Stomach smooth muscle (tissue), 2 donors: Measurements from ENCODE around the gene USP21.

Experiments
- H3K27ac ChIP-seq: one replicate; pipeline ENCODE4 v1.7.0; 2013; ENCODE audit warnings: mild to moderate bottlenecking, low read length, inconsistent platforms
- H3K27me3 ChIP-seq, 2 donors: one replicate each; pipeline ENCODE4 v1.7.0; 2013; ENCODE audit warnings: low read length in 2 of 2; ENCODE audit not compliant: insufficient read depth in 2 of 2, control insufficient read depth in 1 of 2
- H3K36me3 ChIP-seq, 2 donors: one replicate each; pipeline ENCODE4 v1.7.0; 2013; ENCODE audit warnings: low read length in 2 of 2; ENCODE audit not compliant: control insufficient read depth in 2 of 2, insufficient read depth in 2 of 2
- H3K4me1 ChIP-seq: one replicate; pipeline ENCODE4 v1.7.0; 2013; ENCODE audit warnings: low read length; ENCODE audit not compliant: control insufficient read depth, insufficient read depth
- H3K4me3 ChIP-seq, 2 donors: one replicate each; pipeline ENCODE4 v1.7.0; 2013; ENCODE audit warnings: low read length in 2 of 2
- H3K9ac ChIP-seq, 2 donors: one replicate each; pipeline ENCODE4 v1.7.0; 2013; ENCODE audit warnings: low read length in 2 of 2, mild to moderate bottlenecking in 1 of 2
- H3K9me3 ChIP-seq, 2 donors: one replicate each; pipeline ENCODE4 v1.7.0; 2013; ENCODE audit warnings: low read length in 2 of 2; ENCODE audit not compliant: control insufficient read depth in 2 of 2
- donor health status: healthy.
- donor health status: Pancreatic carcinoma.

The USP21 gene

GRCh38 chr1:161171696-161172095, 12.4 kb downstream of the USP21 start:
- H3K4me1 ChIP-seq: peaks cover 33% of the 10 kb centered on the region
- no peaks in the 10 kb centered on the region for H3K9me3 ChIP-seq
- peak overlapping the region in 1 of 2 donors; percentile 13 for H3K9ac ChIP-seq
- H3K36me3 ChIP-seq: peaks cover 47 to 51% of the 10 kb centered on the region in 2 donors
- no peak overlapping the region for H3K4me3 ChIP-seq
- no peaks in the 10 kb centered on the region for H3K27me3 ChIP-seq
- H3K27ac ChIP-seq: peak overlapping the region; percentile 18

- peak overlapping the region; percentile 18 for H3K27ac ChIP-seq
- peaks cover 47 to 51% of the 10 kb centered on the region in 2 donors for H3K36me3 ChIP-seq
These were observed 13.0 kb downstream of the USP21 start for GRCh38 chr1:161172349-161172748.

GRCh38 chr1:161172776-161173376, 13.6 kb downstream of the USP21 start:
- H3K36me3 ChIP-seq: peaks cover 47 to 51% of the 10 kb centered on the region in 2 donors
- H3K27me3 ChIP-seq: no peaks in the 10 kb centered on the region
- peak overlapping the region; percentile 31 for H3K27ac ChIP-seq
- H3K9me3 ChIP-seq: no peaks in the 10 kb centered on the region
- peak overlapping the region in 1 of 2 donors; percentile 35 for H3K9ac ChIP-seq
- peaks cover 28% of the 10 kb centered on the region for H3K4me1 ChIP-seq
- no peak overlapping the region for H3K4me3 ChIP-seq

More at GRCh38 chr1:161172349-161172748, 13.0 kb downstream of the USP21 start:
- Histone ChIP-seq H3K9me3 (no peaks in the 10 kb centered on the region), H3K4me1 (peaks cover 29% of the 10 kb centered on the region), H3K4me3 (no peak overlapping the region), H3K27me3 (no peaks in the 10 kb centered on the region), H3K9ac (peak overlapping the region in 1 of 2 donors; percentile 35)

GRCh38 chr1:161173711-161174110, 14.4 kb downstream of the USP21 start:
- H3K9me3 ChIP-seq: no peaks in the 10 kb centered on the region
- no peaks in the 10 kb centered on the region for H3K27me3 ChIP-seq
- peaks cover 27% of the 10 kb centered on the region for H3K4me1 ChIP-seq
- H3K4me3 ChIP-seq: no peak overlapping the region
- H3K9ac ChIP-seq: no peak overlapping the region
- H3K36me3 ChIP-seq: peaks cover 45 to 51% of the 10 kb centered on the region in 2 donors
- H3K27ac ChIP-seq: no peak overlapping the region

GRCh38 chr1:161174911-161175310, 15.6 kb downstream of the USP21 start:
- H3K4me1 ChIP-seq: peaks cover 27% of the 10 kb centered on the region
- H3K36me3 ChIP-seq: peaks cover 37 to 41% of the 10 kb centered on the region in 2 donors
- H3K4me3 ChIP-seq: no peak overlapping the region

GRCh38 chr1:161175771-161176453, 16.6 kb downstream of the USP21 start:
- Histone ChIP-seq H3K36me3 (peaks cover 30 to 35% of the 10 kb centered on the region in 2 donors), H3K4me3 (peak overlapping the region; percentile 78 to 95), H3K4me1 (peaks cover 27% of the 10 kb centered on the region), H3K9ac (peak overlapping the region; percentile 86 to 95), H3K9me3 (no peaks in the 10 kb centered on the region), H3K27me3 (no peaks in the 10 kb centered on the region), H3K27ac (peak overlapping the region; percentile 89)

More at GRCh38 chr1:161174911-161175310, 15.6 kb downstream of the USP21 start:
- no peak overlapping the region for H3K9ac ChIP-seq
- H3K27me3 ChIP-seq: no peaks in the 10 kb centered on the region
- H3K27ac ChIP-seq: no peak overlapping the region
- H3K9me3 ChIP-seq: no peaks in the 10 kb centered on the region

- no peaks in the 10 kb centered on the region for H3K9me3 ChIP-seq
- peaks cover 27% of the 10 kb centered on the region for H3K4me1 ChIP-seq
- peaks cover 24 to 28% of the 10 kb centered on the region in 2 donors for H3K36me3 ChIP-seq
- peak overlapping the region; percentile 86 to 95 for H3K9ac ChIP-seq
- peak overlapping the region; percentile 78 to 95 for H3K4me3 ChIP-seq
- peak overlapping the region; percentile 89 for H3K27ac ChIP-seq
- no peaks in the 10 kb centered on the region for H3K27me3 ChIP-seq
These were observed 17.3 kb downstream of the USP21 start for GRCh38 chr1:161176468-161177111.

- H3K4me3 ChIP-seq: peak within 1 kb of the TSS; percentile 78 to 95
- H3K4me1 ChIP-seq: peaks cover 25% of the 10 kb centered on the region
- no peaks in the 10 kb centered on the region for H3K9me3 ChIP-seq
- peak within 1 kb of the TSS; percentile 89 for H3K27ac ChIP-seq
- H3K27me3 ChIP-seq: no peaks in the 10 kb centered on the region
- peak within 1 kb of the TSS; percentile 86 to 95 for H3K9ac ChIP-seq
- H3K36me3 ChIP-seq: peaks cover 17 to 22% of the 10 kb centered on the region in 2 donors
These were observed 18.0 kb downstream of the USP21 start, which contains the start of gene B4GALT3 for GRCh38 chr1:161177112-161177935. TSS of gene B4GALT3 (minus strand) at chr1:161177507. CDS start at chr1:161176060, 1,447 bp downstream.

GRCh38 chr1:161177936-161178244, 18.6 kb downstream of the USP21 start:
- Histone ChIP-seq H3K27me3 (no peaks in the 10 kb centered on the region), H3K4me3 (peak overlapping the region; percentile 78 to 95), H3K36me3 (peaks cover 11 to 20% of the 10 kb centered on the region in 2 donors), H3K9me3 (no peaks in the 10 kb centered on the region), H3K27ac (peak overlapping the region; percentile 89), H3K4me1 (peaks cover 24% of the 10 kb centered on the region), H3K9ac (peak overlapping the region; percentile 86 to 95)

- H3K27me3 ChIP-seq: no peaks in the 10 kb centered on the region
- H3K27ac ChIP-seq: no peak overlapping the region
- H3K9me3 ChIP-seq: no peaks in the 10 kb centered on the region
- H3K4me1 ChIP-seq: peaks cover 19% of the 10 kb centered on the region
- no peak overlapping the region for H3K9ac ChIP-seq
- no peak overlapping the region for H3K4me3 ChIP-seq
- H3K36me3 ChIP-seq: peaks cover 3 to 7% of the 10 kb centered on the region in 2 donors
These were observed 20.4 kb downstream of the USP21 start for GRCh38 chr1:161179698-161180097.
